GM18858 (cell line): ENCODE measurements around the gene DLAT.
A peak's percentile ranks its signal among the peaks of the same experiment; 100 is the strongest.
"Not testable (repeated sequence)": the region's sequence is repeated elsewhere in the genome, so short reads cannot be mapped to it uniquely, and the experiment has no call there.

Source experiments
- ATAC-seq: cut with Tn5 transposase; IDR thresholded peaks from one replicate; pipeline ENCODE4 v1.9.1; 2021; ENCODE audit not compliant: unreplicated experiment

Gene DLAT

DNA sequence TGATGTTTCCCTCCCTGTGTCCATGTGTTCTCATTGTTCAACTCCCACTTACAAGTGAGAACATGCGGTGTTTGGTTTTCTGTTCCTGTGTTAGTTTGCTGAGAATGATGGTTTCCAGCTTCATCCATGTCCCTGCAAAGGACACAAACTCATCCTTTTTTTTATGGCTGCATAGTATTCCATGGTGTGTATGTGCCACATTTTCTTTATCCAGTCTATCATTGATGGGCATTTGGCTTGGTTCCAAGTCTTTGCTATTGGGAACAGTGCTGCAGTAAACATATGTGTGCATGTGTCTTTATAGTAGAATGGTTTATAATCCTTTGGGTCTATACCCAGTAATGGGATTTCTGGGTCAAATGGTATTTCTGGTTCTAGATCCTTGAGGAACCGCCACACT is 21.4 kb downstream of the DLAT start:
- ATAC-seq: not testable (repeated sequence)

DNA sequence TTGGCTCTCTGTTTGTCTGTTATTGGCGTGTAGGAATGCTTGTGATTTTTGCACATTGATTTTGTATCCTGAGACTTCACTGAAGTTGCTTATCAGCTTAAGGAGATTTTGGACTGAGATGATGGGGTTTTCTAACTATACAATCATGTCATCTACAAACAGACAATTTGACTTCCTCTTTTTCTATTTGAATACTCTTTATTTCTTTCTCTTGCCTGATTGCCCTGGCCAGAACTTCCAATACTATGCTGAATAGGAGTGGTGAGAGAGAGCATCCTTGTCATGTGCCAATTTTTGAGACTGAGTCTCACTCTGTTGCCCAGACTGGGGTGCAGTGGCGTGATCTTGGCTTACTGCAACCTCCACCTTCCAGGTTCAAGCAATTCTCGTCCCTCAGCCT is 23.0 kb downstream of the DLAT start:
- ATAC-seq: not testable (repeated sequence)

GRCh38 chr11:112049777-112050176 is 24.6 kb downstream of the DLAT start:
- no peak for ATAC-seq

GRCh38 chr11:112050721-112051120 is 25.5 kb downstream of the DLAT start:
- ATAC-seq: peak; percentile 76

- no peak for ATAC-seq
Measured at GRCh38 chr11:112051768-112052167, 26.6 kb downstream of the DLAT start.

DNA sequence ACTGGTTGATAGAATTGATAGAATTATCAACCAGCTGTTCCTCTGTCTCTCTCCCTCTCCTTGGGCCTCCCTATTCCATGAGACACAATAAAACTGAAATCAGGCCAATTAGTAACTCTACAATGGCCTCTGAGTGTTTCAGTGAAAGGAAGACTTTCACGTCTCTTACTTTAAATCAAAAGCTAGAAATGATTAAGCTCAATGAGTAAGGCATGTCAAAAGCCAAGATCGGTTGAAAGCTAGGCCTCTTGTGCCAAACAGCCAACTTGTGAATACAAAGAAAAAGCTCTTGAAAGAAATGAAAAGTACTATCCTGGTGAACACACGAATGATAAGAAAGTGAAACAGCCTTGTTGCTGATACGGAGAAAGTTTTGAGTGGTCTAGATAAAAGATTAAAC is 32.0 kb downstream of the DLAT start:
- no peak for ATAC-seq

DNA sequence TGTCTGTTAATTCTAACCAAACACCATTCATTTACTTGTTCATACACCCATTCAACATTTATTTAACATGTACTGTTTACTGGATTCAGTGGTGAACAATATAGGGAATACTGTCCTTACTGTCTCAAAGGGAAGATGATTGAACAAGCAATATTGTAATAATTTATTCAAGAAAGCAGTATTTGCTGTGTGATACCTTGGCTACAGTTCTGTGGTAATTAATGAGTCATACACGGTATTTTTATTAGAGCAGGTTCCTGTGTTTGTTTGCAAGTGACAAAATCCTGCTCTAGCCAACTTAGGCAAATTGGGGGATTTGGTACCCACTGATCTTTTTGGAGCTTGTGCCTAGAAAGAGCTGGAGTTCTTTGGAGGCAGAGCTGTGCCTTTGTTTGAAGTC is 32.9 kb downstream of the DLAT start:
- no peak for ATAC-seq

- no peak for ATAC-seq
Measured at GRCh38 chr11:112062923-112063322, 37.7 kb downstream of the DLAT start.

- ATAC-seq: peak; percentile 68
Measured at GRCh38 chr11:112073941-112074811, 49.0 kb downstream of the DLAT start, which contains the start of the genes NKAPD1 and PIH1D2. Gene NKAPD1 (plus strand): TSS chr11:112074299. CDS start chr11:112075575, 1,276 bp downstream. Gene PIH1D2 (minus strand): TSS chr11:112074017. CDS start chr11:112073174, 843 bp downstream.

DNA sequence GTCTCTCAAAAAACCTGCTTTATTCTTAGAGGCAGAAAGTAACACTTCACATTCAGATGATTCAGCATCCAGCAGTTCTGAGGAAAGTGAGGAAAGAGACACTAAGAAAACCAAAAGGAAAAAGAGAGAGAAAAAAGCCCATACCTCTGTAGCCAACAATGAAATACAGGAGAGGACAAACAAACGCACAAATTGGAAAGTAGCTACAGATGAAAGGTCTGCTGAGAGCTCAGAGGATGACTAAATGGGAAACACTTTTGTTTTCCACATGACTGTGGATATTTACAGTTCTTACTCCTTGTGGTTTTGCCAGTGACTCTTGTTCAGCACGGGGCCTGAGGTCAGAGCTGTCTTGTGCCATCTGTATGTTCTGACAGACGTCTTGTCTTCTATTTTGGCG is 57.5 kb downstream of the DLAT start:
- ATAC-seq: no peak

GRCh38 chr11:112085822-112086421 is 60.7 kb downstream of the DLAT start:
- no peak for ATAC-seq

DNA sequence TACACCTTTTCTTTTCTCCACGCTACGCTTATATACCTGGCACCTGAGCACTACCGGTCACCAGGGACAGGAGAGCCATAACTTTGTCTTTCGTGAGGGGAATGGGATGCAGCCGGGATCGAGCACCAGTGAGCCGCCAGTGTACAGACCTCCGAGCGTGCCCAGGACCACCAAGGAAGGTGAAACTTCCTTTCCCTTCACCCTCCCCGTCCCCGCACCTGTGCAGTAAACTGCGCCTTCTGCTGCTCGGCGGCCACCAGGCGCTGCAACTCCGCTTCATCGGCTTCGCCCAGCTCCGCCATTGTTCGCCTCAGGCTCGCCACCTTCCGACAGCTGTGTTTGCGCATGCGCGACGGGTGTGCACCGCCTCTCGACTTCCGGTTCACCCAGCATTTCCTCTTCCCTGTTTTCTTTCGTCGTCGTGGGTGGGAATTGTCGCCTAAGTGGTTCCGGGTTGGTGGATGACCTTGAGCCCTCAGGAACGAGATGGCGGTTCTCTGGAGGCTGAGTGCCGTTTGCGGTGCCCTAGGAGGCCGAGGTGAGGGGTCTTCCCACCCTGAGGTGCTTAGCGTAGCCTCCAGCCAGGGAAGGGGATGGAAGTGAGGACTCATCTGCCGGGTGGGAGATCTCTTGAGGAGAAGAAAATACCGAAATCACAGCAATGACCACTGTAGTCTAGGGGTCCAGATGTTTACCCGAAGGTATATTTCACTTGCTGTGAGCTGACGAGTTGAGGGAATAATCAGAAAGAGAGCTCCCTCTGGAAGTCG is 61.4 kb downstream of the DLAT start, which contains the start of the genes SDHD and TIMM8B:
Gene SDHD, plus strand, starts transcription at position 452 of the 770 bp plus-strand sequence. Its CDS starts 35 bp downstream, at position 487.
Gene TIMM8B, minus strand, starts transcription at position 335 of the 770 bp plus-strand sequence. Its CDS starts 33 bp downstream, at position 302.
- peak; percentile 81 for ATAC-seq

GRCh38 chr11:112087212-112087611 is 62.0 kb downstream of the DLAT start:
- ATAC-seq: no peak

DNA sequence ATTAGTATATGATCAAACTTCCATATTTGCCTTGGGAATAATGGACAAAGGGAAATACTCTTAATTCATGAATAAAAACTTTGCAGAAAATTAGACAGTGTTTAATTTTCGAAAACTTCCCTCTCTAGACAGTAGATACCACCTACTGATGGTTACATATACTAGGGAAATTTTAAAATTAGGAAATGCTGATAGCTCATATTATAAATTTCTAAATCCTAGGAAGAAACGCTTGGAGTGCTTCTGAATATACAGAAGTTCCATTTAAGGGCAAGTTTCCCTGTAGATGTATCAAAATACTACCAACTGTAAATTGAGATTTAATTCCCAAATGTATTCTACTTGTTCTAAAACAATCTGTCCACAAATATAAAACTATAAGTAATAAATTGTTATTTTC is 70.1 kb downstream of the DLAT start:
- ATAC-seq: not testable (repeated sequence)

GRCh38 chr11:112096194-112096593 is 71.0 kb downstream of the DLAT start:
- no peak for ATAC-seq

DNA sequence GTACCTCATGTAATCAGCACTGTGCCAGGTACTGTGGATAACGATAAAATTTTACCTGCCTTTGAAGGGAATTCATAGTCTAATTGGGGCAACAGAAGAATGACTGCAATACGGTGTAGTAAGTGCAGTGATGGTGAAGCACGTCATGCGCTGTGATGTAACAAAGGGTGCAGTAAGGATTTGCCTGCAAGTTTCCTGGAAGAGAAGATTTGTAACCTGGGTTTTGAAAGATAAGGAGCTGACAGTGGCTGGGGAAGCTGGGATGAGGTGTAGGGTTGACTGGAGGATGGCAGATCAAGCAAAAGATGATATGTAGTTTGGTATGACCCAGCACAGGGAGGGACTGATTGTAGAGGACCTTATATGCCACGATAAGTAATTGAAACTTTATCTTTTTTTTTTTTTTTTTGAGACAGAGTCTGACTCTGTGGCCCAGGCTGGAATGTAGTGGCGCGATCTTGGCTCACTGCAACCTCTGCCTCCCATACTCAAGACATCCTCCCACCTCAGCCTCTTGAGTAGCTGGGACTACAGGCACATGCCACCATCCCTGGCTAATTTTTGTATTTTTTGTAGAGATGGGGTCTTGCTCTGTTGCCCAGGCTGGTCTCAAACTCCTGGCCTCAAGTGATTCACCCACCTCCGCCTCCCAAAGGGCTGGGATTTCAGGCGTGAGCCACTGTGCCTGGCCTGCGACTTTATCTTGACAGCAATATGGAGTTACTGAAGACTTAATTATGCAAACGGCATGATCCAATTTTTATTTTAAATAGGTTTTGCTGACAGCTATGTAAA is 72.7 kb downstream of the DLAT start:
- ATAC-seq: no peak

DNA sequence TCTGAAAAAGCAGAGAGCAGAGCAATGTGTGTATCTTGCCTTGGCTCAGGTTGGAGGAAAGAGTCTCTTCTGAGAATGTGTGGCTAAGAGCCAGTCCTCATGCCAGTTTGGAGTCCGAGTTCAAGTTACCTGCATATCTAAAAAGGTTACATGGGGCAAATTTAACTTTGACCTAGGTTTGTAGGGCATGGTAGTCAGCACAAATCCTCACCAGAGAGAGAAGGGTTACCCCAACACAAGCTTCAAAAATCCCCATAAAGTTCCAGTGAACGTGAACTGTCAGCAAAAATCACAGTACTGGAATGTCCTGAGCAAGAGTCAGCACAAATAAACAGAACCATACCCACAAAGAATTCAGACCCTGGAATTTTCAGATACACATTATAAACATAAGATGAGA is 75.3 kb downstream of the DLAT start:
- ATAC-seq: no peak

GRCh38 chr11:112103446-112103845 is 78.2 kb downstream of the DLAT start:
- ATAC-seq: no peak

DNA sequence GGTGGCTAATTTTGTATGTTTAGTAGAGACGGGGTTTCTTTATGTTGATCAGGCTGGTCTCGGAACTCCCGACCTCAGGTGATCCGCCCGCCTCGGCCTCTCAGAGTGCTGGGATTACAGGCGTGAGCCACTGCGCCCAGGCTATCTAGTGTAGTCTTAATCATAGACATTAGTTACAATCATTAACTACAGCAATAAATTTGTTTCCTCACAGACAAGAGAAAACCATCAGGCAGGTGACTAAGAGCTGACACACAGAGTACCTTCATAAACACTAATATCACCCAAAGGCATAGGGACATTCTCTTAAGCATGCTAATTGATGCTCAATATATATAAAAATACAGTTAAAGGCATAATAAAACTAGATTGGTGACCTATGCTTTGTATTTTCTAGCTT is 80.9 kb downstream of the DLAT start:
- ATAC-seq: no peak
